HepG2 (cell line): Measurements from ENCODE around the gene ZNF606. TPM values are rescaled to one million over a fixed set of nuclear protein-coding genes. Genes with fewer than 3 reads are reported as not detected.

Experiments
- ATAC-seq: fragments of 200-7000 bp; cut with Tn5 transposase; 3 replicates; pipeline ENCODE4 v1.9.1; 2020; ENCODE audit warnings: mild to moderate bottlenecking, moderate library complexity
- BruUV-seq: library from RNA; stranded (reverse); fragments of 400-500 nt; replicated peaks from 2 replicates; lab custom pipeline; 2021; lab: Mats Ljungman, UMichigan
- CTCF ChIA-PET: fragments of 300-600 bp; formaldehyde crosslinking; extraction: SDS; loops from one replicate; lab custom pipeline; 2021; ENCODE audit warnings: low total read pairs, inconsistent platforms, low intra/inter-chr PET ratio; lab: Yijun Ruan, JAX
- POLR2A ChIA-PET: fragments of 350-600 bp; sonication (Branson Sonifier 250); formaldehyde crosslinking; loops from one replicate; lab custom pipeline; 2020; ENCODE audit warnings: antibody characterized with exemption, inconsistent platforms; lab: Yijun Ruan, JAX
- DNase-seq: peaks from one replicate; pipeline ENCODE4 v3.0.0-alpha.2; 2015; ENCODE audit warnings: low spot score
- FAIRE-seq: peaks from 3 replicates; lab custom pipeline; 2011; peaks lifted over from hg19 to GRCh38; lab: Jason Lieb, UNC
- H2AFZ ChIP-seq: one replicate; pipeline ENCODE4 v1.6.1; 2011; ENCODE audit warnings: low read length, inconsistent platforms
- H3K27ac ChIP-seq: fragments of 300-600 bp; 3 replicates; pipeline ENCODE4 v1.8.0; 2011; ENCODE audit warnings: mixed run types, mild to moderate bottlenecking, mixed read lengths, low read length, inconsistent platforms; ENCODE audit not compliant: insufficient read depth; ENCODE audit errors: extremely low read length
- H3K27me3 ChIP-seq, 2 experiments: fragments of 200-600 bp in 1 of 2; 2 replicates in 1 of 2; 3 replicates in 1 of 2; pipeline versions ENCODE4 v1.6.0 to v1.8.0; 2011; ENCODE audit warnings: low read length in 2 of 2, mild to moderate bottlenecking in 2 of 2, moderate library complexity in 2 of 2, inconsistent platforms in 1 of 2; ENCODE audit not compliant: insufficient read depth in 2 of 2, control insufficient read depth in 1 of 2
- H3K36me3 ChIP-seq, 2 experiments: fragments of 200-600 bp in 1 of 2; replicated peaks in 1 of 2; 2 replicates in 1 of 2; 3 replicates in 1 of 2; pipeline versions ENCODE4 v1.5.1 to v1.8.0; 2011; ENCODE audit warnings: low read length in 2 of 2, inconsistent platforms in 1 of 2; ENCODE audit not compliant: insufficient read depth in 2 of 2, control insufficient read depth in 1 of 2
- H3K4me1 ChIP-seq: 2 replicates; pipeline ENCODE4 v1.5.1; 2012; ENCODE audit warnings: low read length, inconsistent platforms; ENCODE audit not compliant: insufficient read depth
- H3K4me2 ChIP-seq: 2 replicates; pipeline ENCODE4 v1.6.0; 2011; ENCODE audit warnings: low read depth, low read length, inconsistent platforms
- H3K4me3 ChIP-seq, 3 experiments: fragments of 200-600 bp in 1 of 3; sonication (generic), shearing (Covaris generic) in 1 of 3; replicated peaks in 1 of 3; 2 replicates each; pipeline ENCODE4 v1.5.1; 2011 to 2016; ENCODE audit warnings: low read length in 3 of 3, inconsistent platforms in 2 of 3, low read depth in 2 of 3, mild to moderate bottlenecking in 2 of 3, control low read depth in 1 of 3, mixed read lengths in 1 of 3; ENCODE audit not compliant: insufficient read depth in 1 of 3
- H3K79me2 ChIP-seq: one replicate; pipeline ENCODE4 v1.6.1; 2011; ENCODE audit warnings: low read length, inconsistent platforms; ENCODE audit not compliant: insufficient read depth
- H3K9ac ChIP-seq: 2 replicates; pipeline ENCODE4 v1.6.0; 2011; ENCODE audit warnings: mild to moderate bottlenecking, low read depth, low read length, inconsistent platforms; ENCODE audit not compliant: insufficient read depth
- H3K9me3 ChIP-seq: 2 replicates; pipeline ENCODE4 v1.5.1; 2012; ENCODE audit warnings: mild to moderate bottlenecking, low read length
- H4K20me1 ChIP-seq: 2 replicates; pipeline ENCODE4 v1.6.0; 2011; ENCODE audit warnings: inconsistent platforms, mild to moderate bottlenecking, low read length, moderate library complexity; ENCODE audit not compliant: insufficient read depth
- CREBL2 ChIP-seq: sonication (generic); formaldehyde crosslinking; IDR thresholded peaks from 2 replicates; pipeline ENCODE4 v1.8.1; 2023; ENCODE audit warnings: missing genetic modification reagents, mild to moderate bottlenecking, borderline replicate concordance
- HOXA9 ChIP-seq: sonication (generic); formaldehyde crosslinking; IDR thresholded peaks from 2 replicates; pipeline ENCODE4 v1.8.1; 2022; ENCODE audit warnings: missing genetic modification reagents, mild to moderate bottlenecking, moderate library complexity, borderline replicate concordance
- MATR3 ChIP-seq: sonication (generic); formaldehyde crosslinking; IDR thresholded peaks from 2 replicates; pipeline ENCODE4 v1.4.0; 2020; ENCODE audit warnings: missing genetic modification reagents
- MNT ChIP-seq: fragments of 450-650 bp; IDR thresholded peaks from 2 replicates; pipeline ENCODE4 v1.6.1; 2016
- PAWR ChIP-seq: sonication (generic); formaldehyde crosslinking; IDR thresholded peaks from 2 replicates; pipeline ENCODE4 v1.4.0; 2020; ENCODE audit warnings: missing genetic modification reagents, mild to moderate bottlenecking, borderline replicate concordance
- RBM39 ChIP-seq: fragments of 200-400 bp; formaldehyde crosslinking; IDR thresholded peaks from one replicate; pipeline ENCODE4 v1.6.1; 2018; ENCODE audit warnings: antibody characterized with exemption, mild to moderate bottlenecking, low read depth, low read length; ENCODE audit not compliant: poor library complexity, severe bottlenecking
- SALL1 ChIP-seq: sonication (generic); formaldehyde crosslinking; IDR thresholded peaks from 2 replicates; pipeline ENCODE4 v1.8.0; 2022; ENCODE audit warnings: mild to moderate bottlenecking, missing genetic modification reagents
- SYNCRIP ChIP-seq: fragments of 200-400 bp; formaldehyde crosslinking; IDR thresholded peaks from 2 replicates; pipeline ENCODE4 v1.6.1; 2018; ENCODE audit warnings: mild to moderate bottlenecking, low read depth, low read length; ENCODE audit not compliant: insufficient read depth
- TGIF2 ChIP-seq: IDR thresholded peaks from 2 replicates; pipeline ENCODE4 v1.6.1; 2016; ENCODE audit warnings: control low read depth, missing compliant biosample characterization
- THAP7 ChIP-seq: sonication (generic); formaldehyde crosslinking; IDR thresholded peaks from 2 replicates; pipeline ENCODE4 v1.8.1; 2023; ENCODE audit warnings: mild to moderate bottlenecking, missing genetic modification reagents
- ZBTB1 ChIP-seq: sonication (generic); formaldehyde crosslinking; IDR thresholded peaks from 2 replicates; pipeline ENCODE4 v1.4.0; 2020; ENCODE audit warnings: missing genetic modification reagents, borderline replicate concordance
- ZNF549 ChIP-seq: sonication (generic); formaldehyde crosslinking; IDR thresholded peaks from 2 replicates; pipeline ENCODE4 v1.5.0; 2020; ENCODE audit warnings: missing genetic modification reagents
- ZNF557 ChIP-seq: sonication (generic); formaldehyde crosslinking; IDR thresholded peaks from 2 replicates; pipeline ENCODE4 v1.4.0; 2020; ENCODE audit warnings: missing genetic modification reagents
- ZNF775 ChIP-seq: sonication (generic); formaldehyde crosslinking; IDR thresholded peaks from 2 replicates; pipeline ENCODE4 v1.4.0; 2020; ENCODE audit warnings: missing genetic modification reagents, mild to moderate bottlenecking, moderate library complexity, borderline replicate concordance
- ZNF878 ChIP-seq: sonication (generic); formaldehyde crosslinking; IDR thresholded peaks from 2 replicates; pipeline ENCODE4 v1.8.1; 2023; ENCODE audit warnings: mild to moderate bottlenecking, missing genetic modification reagents, moderate library complexity
- WGBS: methylation state at CpG from one replicate; pipeline ENCODE4 v1.1.6; 2017; ENCODE audit warnings: low lambda C conversion rate; 5-methylcytosine and 5-hydroxymethylcytosine counted together
- in situ Hi-C: cut with HindIII; loops from 2 replicates; pipeline ENCODE4 v1.10.0; 2017; ENCODE audit warnings: low pct_unique_long_range_greater_than_20kb; ENCODE audit not compliant: extremely low pct_ligation_motif_present
- intact Hi-C: fragments of 100-400 bp; cut with micrococcal nuclease; formaldehyde crosslinking; loops from one replicate; pipeline ENCODE4 v1.10.0; 2022; ENCODE audit not compliant: unreplicated experiment
- polyA plus RNA-seq, 8 experiments: library from polyadenylated mRNA; depleted of rRNA in 3 of 8; stranded (reverse) in 7 of 8; unstranded in 1 of 8; fragments of >200 nt; fragmentation: Illumina TruSeq in 4 of 8; extraction: Trizol in 4 of 8; gene quantifications; 2 replicates each; pipeline versions ENCODE4 v1.2.1 to v1.2.3, GENCODE V29; 2011 to 2016; ENCODE audit warnings: low read depth in 4 of 8, missing spikeins in 1 of 8, mixed read lengths in 1 of 8; ENCODE audit not compliant: insufficient read depth in 1 of 8
- total RNA-seq, 5 experiments: library from RNA; depleted of rRNA; stranded (reverse); fragments of >200 nt; fragmentation: Illumina TruSeq; extraction: Trizol; gene quantifications; 2 replicates each; pipeline ENCODE4 v1.2.3, GENCODE V29; 2016; ENCODE audit warnings: low read depth in 1 of 5
- TF ChIP-seq, protein P1 (sequence below): sonication (generic); formaldehyde crosslinking; IDR thresholded peaks from 2 replicates; pipeline ENCODE4 v1.8.0; 2022; ENCODE audit warnings: mild to moderate bottlenecking, missing genetic modification reagents, moderate library complexity
- TF ChIP-seq, protein P2 (sequence below): sonication (generic); formaldehyde crosslinking; IDR thresholded peaks from 2 replicates; pipeline ENCODE4 v1.4.0; 2020; ENCODE audit warnings: low read depth, mild to moderate bottlenecking, missing genetic modification reagents

The ZNF606 gene
- total and polyA plus RNA-seq, 2 of the 13 experiments (the other 11 are each of a cell fraction or from before 2014, with no cell fraction given): 4.2 to 14.8 TPM

DNA sequence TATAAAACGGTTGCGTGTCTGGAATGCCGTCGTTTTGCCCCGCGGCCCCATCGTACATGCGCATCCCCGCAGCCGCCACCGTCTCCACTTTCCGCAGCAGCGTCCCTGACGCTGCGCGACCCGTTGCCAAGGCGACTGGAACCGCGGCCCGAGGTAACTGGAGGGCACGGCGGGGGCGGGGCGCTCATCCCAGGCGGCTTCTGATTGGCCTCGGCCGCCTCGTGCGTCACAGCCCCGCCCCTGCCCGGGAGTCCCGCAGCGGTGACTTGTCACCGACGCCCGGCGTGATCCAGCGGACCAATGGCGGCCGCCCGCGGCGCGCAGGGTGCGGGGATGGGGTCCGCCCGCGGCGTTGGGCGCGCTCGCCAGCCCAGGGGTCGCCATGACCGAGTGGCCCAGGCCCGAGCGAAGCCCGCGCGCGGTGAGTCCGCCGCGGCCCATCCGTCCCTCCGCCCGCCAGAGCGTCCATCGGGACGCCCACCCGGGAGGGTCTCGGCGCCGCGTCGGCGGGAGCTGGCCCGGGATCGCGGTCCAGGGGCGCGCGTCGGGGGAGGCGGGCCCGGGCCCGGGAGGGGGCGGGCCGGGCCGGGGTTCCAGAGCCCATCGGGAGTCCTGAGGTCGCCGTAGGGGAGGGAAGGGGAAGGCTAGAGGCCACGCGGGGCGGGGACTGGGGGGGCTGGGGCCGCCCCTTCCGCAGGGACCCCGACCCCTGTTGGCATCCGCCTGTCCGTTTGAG lies 31.3 kb upstream of the ZNF606 start, which contains the start of gene ZSCAN1:
TSS of gene ZSCAN1 (plus strand) at position 285 of the 736 bp plus-strand sequence. CDS start 3,812 bp downstream, outside the sequence.
- Histone ChIP-seq H3K79me2 (no peaks in the 10 kb centered on the region), H3K9me3 (peaks cover 24% of the 10 kb centered on the region), H3K9ac (no peak within 1 kb of the TSS), H3K36me3 (no peaks in the 10 kb centered on the region), H3K4me1 (peaks cover 7% of the 10 kb centered on the region; the same call in 1 of the 2 replicates), H3K4me3 (no peak within 1 kb of the TSS), H3K4me2 (no peak within 1 kb of the TSS), H3K27ac (no peak within 1 kb of the TSS), H3K27me3 (no peaks in the 10 kb centered on the region), H2AFZ (no peak within 1 kb of the TSS), H4K20me1 (no peaks in the 10 kb centered on the region)
- ChIA-PET POLR2A (no interaction called here), CTCF (no interaction called here)
- FAIRE-seq (no peak), ATAC-seq (no peak), DNase-seq (no peak)
- no TSS peak for BruUV-seq
- in situ Hi-C loops (no loop called here), intact Hi-C loops (no loop called here)
- WGBS: 81% methylated on average over 52 of the region's 101 CpGs
- TF ChIP-seq PAWR (CRISPR knock-in tag) (no peak), ZBTB1 (CRISPR knock-in tag) (no peak), ZNF775 (CRISPR knock-in tag) (no peak), MATR3 (CRISPR knock-in tag) (no peak), HOXA9 (CRISPR knock-in tag) (no peak), SALL1 (CRISPR knock-in tag) (no peak), THAP7 (CRISPR knock-in tag) (no peak), MNT (no peak), SYNCRIP (no peak), TGIF2 (CRISPR knock-in tag) (no peak), ZNF557 (CRISPR knock-in tag) (no peak), ZNF549 (CRISPR knock-in tag) (no peak), CREBL2 (CRISPR knock-in tag) (no peak), ZNF878 (CRISPR knock-in tag) (no peak), RBM39 (no peak)
- TF ChIP-seq, protein P1, sequence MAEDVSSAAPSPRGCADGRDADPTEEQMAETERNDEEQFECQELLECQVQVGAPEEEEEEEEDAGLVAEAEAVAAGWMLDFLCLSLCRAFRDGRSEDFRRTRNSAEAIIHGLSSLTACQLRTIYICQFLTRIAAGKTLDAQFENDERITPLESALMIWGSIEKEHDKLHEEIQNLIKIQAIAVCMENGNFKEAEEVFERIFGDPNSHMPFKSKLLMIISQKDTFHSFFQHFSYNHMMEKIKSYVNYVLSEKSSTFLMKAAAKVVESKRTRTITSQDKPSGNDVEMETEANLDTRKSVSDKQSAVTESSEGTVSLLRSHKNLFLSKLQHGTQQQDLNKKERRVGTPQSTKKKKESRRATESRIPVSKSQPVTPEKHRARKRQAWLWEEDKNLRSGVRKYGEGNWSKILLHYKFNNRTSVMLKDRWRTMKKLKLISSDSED: no peak
- TF ChIP-seq, protein P2, sequence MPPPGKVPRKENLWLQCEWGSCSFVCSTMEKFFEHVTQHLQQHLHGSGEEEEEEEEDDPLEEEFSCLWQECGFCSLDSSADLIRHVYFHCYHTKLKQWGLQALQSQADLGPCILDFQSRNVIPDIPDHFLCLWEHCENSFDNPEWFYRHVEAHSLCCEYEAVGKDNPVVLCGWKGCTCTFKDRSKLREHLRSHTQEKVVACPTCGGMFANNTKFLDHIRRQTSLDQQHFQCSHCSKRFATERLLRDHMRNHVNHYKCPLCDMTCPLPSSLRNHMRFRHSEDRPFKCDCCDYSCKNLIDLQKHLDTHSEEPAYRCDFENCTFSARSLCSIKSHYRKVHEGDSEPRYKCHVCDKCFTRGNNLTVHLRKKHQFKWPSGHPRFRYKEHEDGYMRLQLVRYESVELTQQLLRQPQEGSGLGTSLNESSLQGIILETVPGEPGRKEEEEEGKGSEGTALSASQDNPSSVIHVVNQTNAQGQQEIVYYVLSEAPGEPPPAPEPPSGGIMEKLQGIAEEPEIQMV (CRISPR knock-in tag): no peak
